Neural cell (in vitro differentiated cells): ENCODE measurements around the gene PPP2R5A. TPM values are rescaled to one million over a fixed set of nuclear protein-coding genes. Genes with fewer than 3 reads are reported as not detected.

Experiments used
- H2AFZ ChIP-seq: fragments of 200-600, 300-800 bp; sonication (generic), shearing (Covaris generic); 2 replicates; pipeline ENCODE4 v1.6.0; 2014; ENCODE audit warnings: low read depth, mild to moderate bottlenecking, antibody characterized with exemption, low read length, moderate library complexity
- H3F3A ChIP-seq: fragments of 200-600 bp; shearing (Covaris generic); 2 replicates; pipeline ENCODE4 v1.6.1; 2016; ENCODE audit warnings: mild to moderate bottlenecking, moderate library complexity, mixed read lengths, antibody characterized with exemption, low read length; ENCODE audit not compliant: insufficient read depth, poor library complexity, severe bottlenecking
- H3K27ac ChIP-seq: fragments of 200-600, 300-800 bp; sonication (generic), shearing (Covaris generic); 2 replicates; pipeline ENCODE4 v1.5.1; 2014; ENCODE audit warnings: mild to moderate bottlenecking, low read length, moderate library complexity
- H3K27me3 ChIP-seq: fragments of 300-800, 200-600 bp; sonication (generic), shearing (Covaris generic); 2 replicates; pipeline ENCODE4 v1.6.0; 2014; ENCODE audit warnings: mild to moderate bottlenecking, low read depth, low read length, moderate library complexity; ENCODE audit not compliant: insufficient read depth
- H3K36me3 ChIP-seq: fragments of 300-800, 200-600 bp; sonication (generic), shearing (Covaris generic); 2 replicates; pipeline ENCODE4 v1.5.1; 2014; ENCODE audit warnings: mild to moderate bottlenecking, antibody characterized with exemption, low read length, moderate library complexity; ENCODE audit not compliant: insufficient read depth
- H3K4me2 ChIP-seq: fragments of 300-800, 200-600 bp; sonication (generic), shearing (Covaris generic); 2 replicates; pipeline ENCODE4 v1.6.0; 2014; ENCODE audit warnings: mild to moderate bottlenecking, low read length
- H3K4me3 ChIP-seq: fragments of 300-800, 200-600 bp; sonication (generic), shearing (Covaris generic); 2 replicates; pipeline ENCODE4 v1.5.1; 2014; ENCODE audit warnings: mild to moderate bottlenecking, low read length, moderate library complexity
- H3K79me2 ChIP-seq: fragments of 200-600 bp; shearing (Covaris generic); replicated peaks from 2 replicates; pipeline ENCODE4 v1.6.0; 2014; ENCODE audit warnings: mild to moderate bottlenecking, low read length, moderate library complexity; ENCODE audit not compliant: insufficient read depth
- H3K9ac ChIP-seq: fragments of 300-800, 200-600 bp; sonication (generic), shearing (Covaris generic); 2 replicates; pipeline ENCODE4 v1.6.1; 2016; ENCODE audit warnings: mild to moderate bottlenecking, low read length, mixed read lengths
- H3K9me2 ChIP-seq: fragments of 200-600 bp; shearing (Covaris generic); 2 replicates; pipeline ENCODE4 v1.6.1; 2016; ENCODE audit warnings: mild to moderate bottlenecking, low read length, mixed read lengths; ENCODE audit not compliant: insufficient read depth
- H3K9me3 ChIP-seq: fragments of 200-600, 300-800 bp; sonication (generic), shearing (Covaris generic); 2 replicates; pipeline ENCODE4 v1.6.1; 2016; ENCODE audit warnings: mild to moderate bottlenecking, mixed run types, low read length, moderate library complexity, mixed read lengths
- H4K20me1 ChIP-seq: fragments of 200-600 bp; shearing (Covaris generic); 2 replicates; pipeline ENCODE4 v1.6.1; 2016; ENCODE audit warnings: mild to moderate bottlenecking, mixed run types; ENCODE audit not compliant: insufficient read depth
- EP300 ChIP-seq: fragments of 450-650 bp; conservative IDR thresholded peaks from 2 replicates; pipeline ENCODE4 v1.6.1; 2014; ENCODE audit warnings: antibody characterized with exemption, mild to moderate bottlenecking, moderate library complexity; ENCODE audit not compliant: poor library complexity, severe bottlenecking
- EZH2 ChIP-seq: fragments of 200-600, 300-800 bp; shearing (Covaris generic), sonication (generic); IDR thresholded peaks from 2 replicates; pipeline ENCODE4 v1.6.1; 2014; ENCODE audit warnings: antibody characterized with exemption, low read length, borderline replicate concordance, mild to moderate bottlenecking; ENCODE audit not compliant: insufficient read depth, poor library complexity, severe bottlenecking
- MXI1 ChIP-seq: fragments of 450-650 bp; conservative IDR thresholded peaks from 2 replicates; pipeline ENCODE4 v1.6.1; 2014; ENCODE audit warnings: antibody characterized with exemption, mild to moderate bottlenecking; ENCODE audit not compliant: poor library complexity, severe bottlenecking
- REST ChIP-seq: IDR thresholded peaks from 2 replicates; pipeline ENCODE4 v1.6.1; 2012; ENCODE audit warnings: borderline replicate concordance
- SMC3 ChIP-seq: fragments of 450-650 bp; conservative IDR thresholded peaks from 2 replicates; pipeline ENCODE4 v1.6.1; 2014; ENCODE audit warnings: antibody characterized with exemption, mild to moderate bottlenecking, moderate library complexity; ENCODE audit not compliant: poor library complexity
- TAF1 ChIP-seq: IDR thresholded peaks from 2 replicates; pipeline ENCODE4 v1.6.1; 2012; ENCODE audit warnings: low read depth
- polyA plus RNA-seq: library from polyadenylated mRNA; depleted of rRNA; stranded (reverse); fragments of >200 nt; gene quantifications from 2 replicates; pipeline ENCODE4 v1.2.3, GENCODE V29; 2014
- TF ChIP-seq, protein P1 (sequence below): fragments of 450-650 bp; IDR thresholded peaks from 2 replicates; pipeline ENCODE4 v1.5.1; 2014; ENCODE audit warnings: antibody characterized with exemption, mild to moderate bottlenecking, moderate library complexity; ENCODE audit not compliant: poor library complexity, severe bottlenecking

Gene PPP2R5A
- polyA plus RNA-seq, 1 donor from 2014 or later: 5.9 TPM

DNA sequence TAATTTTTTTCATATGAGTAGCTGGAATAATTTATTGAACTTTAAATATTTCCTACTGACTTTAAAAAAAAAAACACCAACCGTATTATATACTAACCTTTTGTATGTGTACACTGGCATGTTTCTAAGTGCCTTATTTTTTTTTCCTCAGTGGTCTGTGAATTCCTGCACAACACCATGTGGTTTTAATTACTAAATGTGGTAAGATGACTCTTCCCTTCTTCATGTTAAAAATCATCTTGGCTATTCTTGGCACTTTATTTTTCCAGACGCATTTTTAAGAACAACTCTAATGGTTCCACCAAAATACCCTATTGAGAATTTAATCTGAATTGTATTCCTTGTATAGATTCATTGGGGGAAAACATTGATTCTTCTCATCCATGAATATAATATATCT, 28.4 kb downstream of the PPP2R5A start:
- no peak overlapping the region for H3K9ac ChIP-seq
- H3K27ac ChIP-seq: no peak overlapping the region
- no peaks in the 10 kb centered on the region for H3F3A ChIP-seq
- no peaks in the 10 kb centered on the region for H3K79me2 ChIP-seq
- H3K9me2 ChIP-seq: no peaks in the 10 kb centered on the region
- no peaks in the 10 kb centered on the region for H4K20me1 ChIP-seq
- no peak overlapping the region for H3K4me2 ChIP-seq
- H3K27me3 ChIP-seq: no peaks in the 10 kb centered on the region
- H3K4me3 ChIP-seq: no peak overlapping the region
- H2AFZ ChIP-seq: no peak overlapping the region
- TF ChIP-seq TAF1 (no peak), MXI1 (no peak), REST (no peak), SMC3 (no peak), EZH2 (no peak), EP300 (no peak)
- no peaks in the 10 kb centered on the region for H3K36me3 ChIP-seq
- H3K9me3 ChIP-seq: no peaks in the 10 kb centered on the region

DNA sequence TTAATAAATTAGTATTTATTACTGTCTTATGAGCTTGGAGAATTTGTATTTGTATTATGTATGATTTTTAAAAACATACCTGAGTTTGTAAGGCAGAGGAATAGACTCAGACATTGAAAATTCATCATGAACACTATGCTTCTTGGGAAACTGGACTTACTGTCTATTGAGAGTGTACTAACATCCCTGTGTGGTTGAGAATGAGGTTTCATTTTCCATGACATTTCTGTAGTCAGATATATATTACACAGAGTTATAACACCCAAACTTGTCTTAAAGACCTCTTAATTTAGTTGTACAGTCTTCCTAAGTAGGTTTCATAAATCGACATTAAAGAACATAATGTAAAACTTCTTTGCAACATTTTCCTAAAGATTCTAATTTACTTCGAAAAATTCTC, 30.0 kb downstream of the PPP2R5A start:
- H4K20me1 ChIP-seq: no peaks in the 10 kb centered on the region
- H3K9ac ChIP-seq: no peak overlapping the region
- no peaks in the 10 kb centered on the region for H3K9me2 ChIP-seq
- H3K27ac ChIP-seq: no peak overlapping the region
- H3K9me3 ChIP-seq: no peaks in the 10 kb centered on the region
- H3F3A ChIP-seq: no peaks in the 10 kb centered on the region
- H3K4me2 ChIP-seq: no peak overlapping the region
- H2AFZ ChIP-seq: no peak overlapping the region
- H3K4me3 ChIP-seq: no peak overlapping the region
- TF ChIP-seq, protein P1, sequence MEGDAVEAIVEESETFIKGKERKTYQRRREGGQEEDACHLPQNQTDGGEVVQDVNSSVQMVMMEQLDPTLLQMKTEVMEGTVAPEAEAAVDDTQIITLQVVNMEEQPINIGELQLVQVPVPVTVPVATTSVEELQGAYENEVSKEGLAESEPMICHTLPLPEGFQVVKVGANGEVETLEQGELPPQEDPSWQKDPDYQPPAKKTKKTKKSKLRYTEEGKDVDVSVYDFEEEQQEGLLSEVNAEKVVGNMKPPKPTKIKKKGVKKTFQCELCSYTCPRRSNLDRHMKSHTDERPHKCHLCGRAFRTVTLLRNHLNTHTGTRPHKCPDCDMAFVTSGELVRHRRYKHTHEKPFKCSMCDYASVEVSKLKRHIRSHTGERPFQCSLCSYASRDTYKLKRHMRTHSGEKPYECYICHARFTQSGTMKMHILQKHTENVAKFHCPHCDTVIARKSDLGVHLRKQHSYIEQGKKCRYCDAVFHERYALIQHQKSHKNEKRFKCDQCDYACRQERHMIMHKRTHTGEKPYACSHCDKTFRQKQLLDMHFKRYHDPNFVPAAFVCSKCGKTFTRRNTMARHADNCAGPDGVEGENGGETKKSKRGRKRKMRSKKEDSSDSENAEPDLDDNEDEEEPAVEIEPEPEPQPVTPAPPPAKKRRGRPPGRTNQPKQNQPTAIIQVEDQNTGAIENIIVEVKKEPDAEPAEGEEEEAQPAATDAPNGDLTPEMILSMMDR: no peak
- TF ChIP-seq MXI1 (no peak), REST (no peak), TAF1 (no peak)
- H3K36me3 ChIP-seq: no peaks in the 10 kb centered on the region
- H3K79me2 ChIP-seq: no peaks in the 10 kb centered on the region
- no peaks in the 10 kb centered on the region for H3K27me3 ChIP-seq
